HepG2 (cell line): ENCODE measurements around the gene CACNA1C. TPM values are rescaled to one million over a fixed set of nuclear protein-coding genes. Genes with fewer than 3 reads are reported as not detected.

Experiments used
- BATF2 ChIP-seq: sonication (generic); formaldehyde crosslinking; IDR thresholded peaks from 2 replicates; pipeline ENCODE4 v1.8.0; 2022; ENCODE audit warnings: mild to moderate bottlenecking, missing genetic modification reagents, moderate library complexity
- ESRRA ChIP-seq: sonication (generic); formaldehyde crosslinking; IDR thresholded peaks from 2 replicates; pipeline ENCODE4 v1.5.1; 2020; ENCODE audit warnings: mild to moderate bottlenecking, low read depth, missing genetic modification reagents
- FOXA1 ChIP-seq, 2 experiments: fragments of 450-650 bp in 1 of 2; sonication (generic) in 1 of 2; formaldehyde crosslinking in 1 of 2; IDR thresholded peaks; 2 replicates each; pipeline versions ENCODE4 v1.4.0 to v1.6.1; 2016 to 2020; ENCODE audit warnings: missing genetic modification reagents in 1 of 2
- HNRNPL ChIP-seq: fragments of 200-400 bp; formaldehyde crosslinking; IDR thresholded peaks from 2 replicates; pipeline ENCODE4 v1.6.1; 2017; ENCODE audit warnings: mild to moderate bottlenecking, low read depth, low read length
- IRX3 ChIP-seq: sonication (generic); formaldehyde crosslinking; IDR thresholded peaks from 2 replicates; pipeline ENCODE4 v1.8.1; 2023; ENCODE audit warnings: mild to moderate bottlenecking, low read depth, missing genetic modification reagents, borderline replicate concordance
- KAT8 ChIP-seq: IDR thresholded peaks from 2 replicates; pipeline ENCODE4 v1.6.1; 2016; ENCODE audit warnings: missing genetic modification reagents, missing compliant biosample characterization
- PRMT3 ChIP-seq: sonication (generic); formaldehyde crosslinking; IDR thresholded peaks from 2 replicates; pipeline ENCODE4 v1.8.1; 2022; ENCODE audit warnings: low read depth, mild to moderate bottlenecking, moderate library complexity, missing genetic modification reagents, borderline replicate concordance
- REST ChIP-seq, 2 experiments: IDR thresholded peaks; 2 replicates each; pipeline ENCODE4 v1.6.1; 2011 to 2012; ENCODE audit warnings: low read length in 2 of 2, borderline replicate concordance in 1 of 2, low read depth in 1 of 2, mild to moderate bottlenecking in 1 of 2, moderate library complexity in 1 of 2
- SRSF9 ChIP-seq: fragments of 200-400 bp; formaldehyde crosslinking; IDR thresholded peaks from 2 replicates; pipeline ENCODE4 v1.6.1; 2018; ENCODE audit warnings: borderline replicate concordance, mild to moderate bottlenecking, low read depth, low read length; ENCODE audit not compliant: insufficient read depth, poor library complexity, severe bottlenecking
- TSC22D2 ChIP-seq: sonication (generic); formaldehyde crosslinking; IDR thresholded peaks from 2 replicates; pipeline ENCODE4 v1.5.1; 2020; ENCODE audit warnings: missing genetic modification reagents, mild to moderate bottlenecking, borderline replicate concordance
- YY1 ChIP-seq: IDR thresholded peaks from 2 replicates; pipeline ENCODE4 v1.6.1; 2011; ENCODE audit warnings: low read length, low read depth, moderate library complexity, mild to moderate bottlenecking; ENCODE audit not compliant: insufficient read depth, insufficient replicate concordance
- ZBTB4 ChIP-seq: sonication (generic); formaldehyde crosslinking; IDR thresholded peaks from 2 replicates; pipeline ENCODE4 v1.4.0; 2020; ENCODE audit warnings: missing genetic modification reagents, mild to moderate bottlenecking, borderline replicate concordance
- ZNF160 ChIP-seq: sonication (generic); formaldehyde crosslinking; IDR thresholded peaks from 2 replicates; pipeline ENCODE4 v1.8.0; 2022; ENCODE audit warnings: mild to moderate bottlenecking, inconsistent platforms, missing genetic modification reagents
- ZNF513 ChIP-seq: sonication (generic); formaldehyde crosslinking; conservative IDR thresholded peaks from 2 replicates; pipeline ENCODE4 v1.5.0; 2020; ENCODE audit warnings: missing genetic modification reagents
- ZNF75D ChIP-seq: sonication (generic); formaldehyde crosslinking; IDR thresholded peaks from 2 replicates; pipeline ENCODE4 v1.8.1; 2023; ENCODE audit warnings: missing genetic modification reagents, mild to moderate bottlenecking, borderline replicate concordance
- ZNF773 ChIP-seq: sonication (generic); formaldehyde crosslinking; IDR thresholded peaks from 2 replicates; pipeline ENCODE4 v1.4.0; 2020; ENCODE audit warnings: missing genetic modification reagents, borderline replicate concordance
- polyA plus RNA-seq, 8 experiments: library from polyadenylated mRNA; depleted of rRNA in 3 of 8; stranded (reverse) in 7 of 8; unstranded in 1 of 8; fragments of >200 nt; fragmentation: Illumina TruSeq in 4 of 8; extraction: Trizol in 4 of 8; gene quantifications; 2 replicates each; pipeline versions ENCODE4 v1.2.1 to v1.2.3, GENCODE V29; 2011 to 2016; ENCODE audit warnings: low read depth in 4 of 8, missing spikeins in 1 of 8, mixed read lengths in 1 of 8; ENCODE audit not compliant: insufficient read depth in 1 of 8
- total RNA-seq, 5 experiments: library from RNA; depleted of rRNA; stranded (reverse); fragments of >200 nt; fragmentation: Illumina TruSeq; extraction: Trizol; gene quantifications; 2 replicates each; pipeline ENCODE4 v1.2.3, GENCODE V29; 2016; ENCODE audit warnings: low read depth in 1 of 5

CACNA1C gene
- total and polyA plus RNA-seq, 2 of the 13 experiments (the other 11 are each of a cell fraction or from before 2014, with no cell fraction given): not detected

GRCh38 chr12:2034633-2035430, 18.0 kb upstream of the CACNA1C start (continued):
- TF ChIP-seq ZNF513: no peak
- TF ChIP-seq FOXA1 (IDR thresholded peaks at IDR 0.05): no peak
- TF ChIP-seq FOXA1 (CRISPR knock-in tag; IDR thresholded peaks at IDR 0.05): no peak
- TF ChIP-seq ESRRA: peak; percentile 55; the same call in 1 of the 2 replicates
- TF ChIP-seq ZBTB4 (CRISPR knock-in tag): no peak
- TF ChIP-seq BATF2 (CRISPR knock-in tag): no peak
- 0 out of 2 replicates have a peak, but pooled peaks have one; percentile 18 for TF ChIP-seq KAT8 (CRISPR knock-in tag)
- peak; percentile 70; the same call in 1 of the 2 replicates for TF ChIP-seq TSC22D2 (CRISPR knock-in tag)
- TF ChIP-seq ZNF773: no peak
- peak; percentile 59; the same call in 1 of the 2 replicates for TF ChIP-seq IRX3 (CRISPR knock-in tag)
- no peak for TF ChIP-seq ZNF75D (CRISPR knock-in tag)
- TF ChIP-seq HNRNPL: no peak
- no peak for TF ChIP-seq REST (IDR thresholded peaks at IDR 0.05; ENCODE audit: borderline replicate concordance in 1 of 2, low read depth in 1 of 2, low read length in 2 of 2)
- no peak for TF ChIP-seq SRSF9
- TF ChIP-seq PRMT3 (CRISPR knock-in tag): no peak
- peak; percentile 74 for TF ChIP-seq YY1
- no peak for TF ChIP-seq ZNF160
